ENCODE measurements around the gene TCOF1. TPM values are rescaled to one million over a fixed set of nuclear protein-coding genes. Genes with fewer than 3 reads are reported as not detected.

Gene TCOF1
- total and polyA plus RNA-seq, 2 donors (not counting 1 experiment from before 2014, with no cell fraction given) = 30.9 to 62.4 TPM

DNA sequence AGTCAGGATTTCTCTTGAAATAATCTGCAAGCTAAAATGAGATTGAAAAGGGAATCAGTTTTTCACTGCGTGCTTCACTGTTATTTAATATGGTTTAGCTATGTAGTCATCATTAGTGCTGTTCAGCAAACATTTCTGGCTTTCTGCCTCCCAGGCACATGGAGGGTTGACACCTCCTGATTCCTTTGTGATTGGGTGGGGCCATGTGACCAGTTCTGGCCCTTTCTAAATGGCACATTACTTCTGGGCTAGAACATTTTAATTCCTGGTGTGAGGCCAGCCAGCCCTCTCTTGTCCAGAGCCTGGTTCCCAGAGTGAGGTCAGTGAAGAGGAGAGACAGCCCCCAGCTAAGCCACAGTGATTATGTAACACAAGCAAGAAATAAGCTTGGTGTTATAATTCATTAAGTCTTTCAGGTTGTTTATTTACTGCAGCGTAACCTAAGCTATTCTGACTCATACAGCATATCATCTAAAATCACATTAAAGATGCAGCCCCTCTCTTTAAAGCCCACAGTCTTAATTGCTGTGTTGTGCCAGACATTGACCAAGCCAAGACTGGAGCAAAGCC, 37.4 kb upstream of the TCOF1 start:
- Histone ChIP-seq H4K20me1 (ENCODE audit: control insufficient read depth, insufficient read depth, low read length, poor library complexity, severe bottlenecking) (no peaks in the 10 kb centered on the region), H3K4me2 (replicated peaks; ENCODE audit: low read depth, low read length, poor library complexity, severe bottlenecking) (no peak overlapping the region), H3K27ac (ENCODE audit: low read length in 2 of 2) (no peak overlapping the region), H3K36me3 (replicated peaks in 1 of 2; ENCODE audit: control extremely low read depth in 1 of 2, control insufficient read depth in 1 of 2, extremely low read depth in 1 of 2, insufficient read depth in 2 of 2, low read length in 1 of 2) (no peaks in the 10 kb centered on the region), H2AFZ (ENCODE audit: insufficient read depth, low read depth, low read length, poor library complexity, severe bottlenecking) (no peak overlapping the region), H3K27me3 (replicated peaks in 1 of 4; ENCODE audit: control extremely low read depth in 1 of 4, control insufficient read depth in 3 of 4, insufficient read depth in 4 of 4, low read length in 3 of 4) (no peaks in the 10 kb centered on the region), H3K4me1 (ENCODE audit: control insufficient read depth in 2 of 2, insufficient read depth in 2 of 2, low read length in 2 of 2) (no peaks in the 10 kb centered on the region), H3K4me3 (ENCODE audit: control extremely low read depth in 1 of 5, extremely low read depth in 1 of 5, insufficient read depth in 1 of 5, low read depth in 2 of 5, low read length in 4 of 5) (no peak overlapping the region), H3K9me3 (ENCODE audit: control extremely low read depth in 1 of 3, control insufficient read depth in 2 of 3, insufficient read depth in 1 of 3, low read length in 2 of 3) (no peaks in the 10 kb centered on the region), H3K79me2 (ENCODE audit: control insufficient read depth, insufficient read depth, low read length) (no peaks in the 10 kb centered on the region), H3K9ac (ENCODE audit: low read length) (no peak overlapping the region)
- no peak for TF ChIP-seq EZH2 (IDR thresholded peaks at IDR 0.05; ENCODE audit: borderline replicate concordance, insufficient read depth, low read depth, low read length, poor library complexity, severe bottlenecking)
- TF ChIP-seq, protein P1, sequence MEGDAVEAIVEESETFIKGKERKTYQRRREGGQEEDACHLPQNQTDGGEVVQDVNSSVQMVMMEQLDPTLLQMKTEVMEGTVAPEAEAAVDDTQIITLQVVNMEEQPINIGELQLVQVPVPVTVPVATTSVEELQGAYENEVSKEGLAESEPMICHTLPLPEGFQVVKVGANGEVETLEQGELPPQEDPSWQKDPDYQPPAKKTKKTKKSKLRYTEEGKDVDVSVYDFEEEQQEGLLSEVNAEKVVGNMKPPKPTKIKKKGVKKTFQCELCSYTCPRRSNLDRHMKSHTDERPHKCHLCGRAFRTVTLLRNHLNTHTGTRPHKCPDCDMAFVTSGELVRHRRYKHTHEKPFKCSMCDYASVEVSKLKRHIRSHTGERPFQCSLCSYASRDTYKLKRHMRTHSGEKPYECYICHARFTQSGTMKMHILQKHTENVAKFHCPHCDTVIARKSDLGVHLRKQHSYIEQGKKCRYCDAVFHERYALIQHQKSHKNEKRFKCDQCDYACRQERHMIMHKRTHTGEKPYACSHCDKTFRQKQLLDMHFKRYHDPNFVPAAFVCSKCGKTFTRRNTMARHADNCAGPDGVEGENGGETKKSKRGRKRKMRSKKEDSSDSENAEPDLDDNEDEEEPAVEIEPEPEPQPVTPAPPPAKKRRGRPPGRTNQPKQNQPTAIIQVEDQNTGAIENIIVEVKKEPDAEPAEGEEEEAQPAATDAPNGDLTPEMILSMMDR (IDR thresholded peaks at IDR 0.05) = no peak
- Mint-ChIP-seq H3K4me3 (no peak overlapping the region), H3K27ac (no peak overlapping the region), H3K4me1 (no peaks in the 10 kb centered on the region), H3K27me3 (peaks cover 6% of the 10 kb centered on the region), H3K9me3 (ENCODE audit: insufficient read depth) (no peaks in the 10 kb centered on the region)
- DNase-seq = no peak
- intact Hi-C loops (cut with micrococcal nuclease) = no loop called here
- CTCF ChIA-PET = interaction anchor here (0.6 to 0.7 kb wide), 2 partner anchors 29 to 226 kb away, joined by 3 to 4 read pairs; no protein-coding TSS in a partner anchor
- ATAC-seq (ENCODE audit: low read depth) = no peak
- WGBS (ENCODE audit: insufficient coverage) = 100% methylated on average over 1 of the region's 2 CpGs
- POLR2A ChIA-PET = no interaction called here

DNA sequence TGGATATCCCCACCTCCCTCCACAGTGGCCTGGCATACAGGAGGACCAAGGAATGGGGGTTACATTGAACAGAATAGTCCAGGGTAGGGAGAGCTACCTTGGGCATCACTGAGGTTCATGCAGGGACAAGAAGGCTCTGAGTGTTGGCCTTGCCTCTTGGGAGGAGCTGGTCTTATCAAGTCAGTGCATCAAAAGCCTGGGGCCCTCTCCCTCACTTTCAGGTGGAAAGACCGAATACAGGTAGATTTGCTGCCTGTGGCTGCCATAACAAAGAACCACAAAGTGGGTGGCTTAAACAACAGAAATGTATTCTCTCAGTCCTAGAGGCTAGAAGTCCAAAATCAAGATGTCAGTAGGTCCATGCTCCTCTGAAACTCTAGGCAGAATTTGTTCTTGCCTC, 36.3 kb upstream of the TCOF1 start:
- H3K9me3 Mint-ChIP-seq (ENCODE audit: insufficient read depth) = no peaks in the 10 kb centered on the region
- intact Hi-C loops (cut with micrococcal nuclease) = no loop called here
- H3K27ac ChIP-seq (ENCODE audit: low read length in 2 of 2) = no peak overlapping the region
- H3K79me2 ChIP-seq (ENCODE audit: control insufficient read depth, insufficient read depth, low read length) = no peaks in the 10 kb centered on the region
- H3K4me2 ChIP-seq (replicated peaks; ENCODE audit: low read depth, low read length, poor library complexity, severe bottlenecking) = no peak overlapping the region
- H3K9me3 ChIP-seq (ENCODE audit: control extremely low read depth in 1 of 3, control insufficient read depth in 2 of 3, insufficient read depth in 1 of 3, low read length in 2 of 3) = no peaks in the 10 kb centered on the region
- no peaks in the 10 kb centered on the region for H3K27me3 ChIP-seq (replicated peaks in 1 of 4; ENCODE audit: control extremely low read depth in 1 of 4, control insufficient read depth in 3 of 4, insufficient read depth in 4 of 4, low read length in 3 of 4)
- H3K4me1 Mint-ChIP-seq = no peaks in the 10 kb centered on the region
- H3K4me1 ChIP-seq (ENCODE audit: control insufficient read depth in 2 of 2, insufficient read depth in 2 of 2, low read length in 2 of 2) = no peaks in the 10 kb centered on the region
- H3K4me3 Mint-ChIP-seq = no peak overlapping the region
- ChIA-PET CTCF (no interaction called here), POLR2A (no interaction called here)
- DNase-seq (no peak), ATAC-seq (ENCODE audit: low read depth) (no peak)
- H4K20me1 ChIP-seq (ENCODE audit: control insufficient read depth, insufficient read depth, low read length, poor library complexity, severe bottlenecking) = no peaks in the 10 kb centered on the region
- H3K4me3 ChIP-seq (ENCODE audit: control extremely low read depth in 1 of 5, extremely low read depth in 1 of 5, insufficient read depth in 1 of 5, low read depth in 2 of 5, low read length in 4 of 5) = no peak overlapping the region
- H2AFZ ChIP-seq (ENCODE audit: insufficient read depth, low read depth, low read length, poor library complexity, severe bottlenecking) = no peak overlapping the region
- H3K36me3 ChIP-seq (replicated peaks in 1 of 2; ENCODE audit: control extremely low read depth in 1 of 2, control insufficient read depth in 1 of 2, extremely low read depth in 1 of 2, insufficient read depth in 2 of 2, low read length in 1 of 2) = no peaks in the 10 kb centered on the region
- H3K27me3 Mint-ChIP-seq = peaks cover 6% of the 10 kb centered on the region
- no peak for TF ChIP-seq EZH2 (IDR thresholded peaks at IDR 0.05; ENCODE audit: borderline replicate concordance, insufficient read depth, low read depth, low read length, poor library complexity, severe bottlenecking)
- TF ChIP-seq, protein P1 (IDR thresholded peaks at IDR 0.05) = no peak
- H3K9ac ChIP-seq (ENCODE audit: low read length) = no peak overlapping the region
- 80% methylated on average over 1 of the region's 1 CpG for WGBS (ENCODE audit: insufficient coverage)
- no peak overlapping the region for H3K27ac Mint-ChIP-seq
